SJCRH30 (cell line): ENCODE results near the gene LMAN1L. TPM values are rescaled to one million over a fixed set of nuclear protein-coding genes. Genes with fewer than 3 reads are reported as not detected.
A peak's percentile ranks its signal among the peaks of the same experiment; 100 is the strongest.

Experiments
- DNase-seq, 2 experiments: peaks; one replicate each; pipeline ENCODE4 v3.0.0-alpha.2; 2015 to 2020
- H3K27ac ChIP-seq: fragments of 250-450 bp; sonication (Bioruptor Pico); 2 replicates; pipeline ENCODE4 v1.5.1; 2020; ENCODE audit warnings: mild to moderate bottlenecking, moderate library complexity
- H3K27me3 ChIP-seq: fragments of 250-450 bp; sonication (Bioruptor Pico); 2 replicates; pipeline ENCODE4 v1.5.1; 2020; ENCODE audit warnings: mild to moderate bottlenecking, moderate library complexity
- H3K36me3 ChIP-seq: fragments of 250-450 bp; sonication (Bioruptor Pico); 2 replicates; pipeline ENCODE4 v1.5.1; 2020; ENCODE audit warnings: mild to moderate bottlenecking, moderate library complexity
- H3K4me1 ChIP-seq: fragments of 250-450 bp; sonication (Bioruptor Pico); 2 replicates; pipeline ENCODE4 v1.5.1; 2020; ENCODE audit warnings: mild to moderate bottlenecking, moderate library complexity
- H3K4me3 ChIP-seq: fragments of 250-450 bp; sonication (Bioruptor Pico); 2 replicates; pipeline ENCODE4 v1.5.1; 2020; ENCODE audit warnings: mild to moderate bottlenecking, moderate library complexity
- H3K9me3 ChIP-seq: fragments of 250-450 bp; sonication (Bioruptor Pico); replicated peaks from 2 replicates; pipeline ENCODE4 v1.5.1; 2020; ENCODE audit warnings: mild to moderate bottlenecking, moderate library complexity
- total RNA-seq: library from RNA; depleted of rRNA; stranded (reverse); fragments of >200 nt; shearing (Covaris generic); gene quantifications from 2 replicates; pipeline ENCODE4 v1.2.3, GENCODE V29; 2014; rRNA removed

The LMAN1L gene
- not detected in 2 replicates for total RNA-seq

- Histone ChIP-seq H3K4me3 (no peak within 1 kb of the TSS), H3K9me3 (no peaks in the 10 kb centered on the region), H3K27ac (no peak within 1 kb of the TSS), H3K36me3 (no peaks in the 10 kb centered on the region), H3K27me3 (0 out of 2 replicates have a peak, but pooled peaks cover 2% of the 10 kb centered on the region), H3K4me1 (0 out of 2 replicates have a peak, but pooled peaks cover 4% of the 10 kb centered on the region)
- no peak for DNase-seq
Observed at GRCh38 chr15:74812533-74812932, at the start of gene LMAN1L. Gene LMAN1L, plus strand, starts transcription at chr15:74812835. Its CDS starts 20 bp downstream, at chr15:74812855.

DNA sequence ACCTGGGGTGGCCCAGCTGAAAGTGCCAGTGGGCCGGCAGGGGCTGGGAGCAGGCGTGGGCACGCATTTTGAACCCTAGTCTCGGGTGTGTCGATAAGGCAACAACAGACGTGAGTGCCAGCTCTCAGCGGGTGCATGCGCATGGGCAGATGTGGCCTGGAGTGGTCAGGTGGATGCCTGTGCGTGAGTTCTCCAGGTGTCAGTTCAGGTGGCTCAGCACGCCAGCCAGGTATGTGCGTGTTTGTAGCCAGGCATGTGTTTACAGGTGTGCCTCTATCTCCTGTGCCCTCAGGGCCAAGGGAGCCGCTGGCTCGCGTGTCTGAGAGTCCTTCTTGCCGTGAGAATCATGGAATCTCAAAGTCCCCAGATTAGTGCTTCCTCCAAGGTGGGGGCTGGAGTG, 49.2 kb upstream of the LMAN1L start:
- peaks cover 19% of the 10 kb centered on the region for H3K27me3 ChIP-seq
- H3K36me3 ChIP-seq, result no peaks in the 10 kb centered on the region
- no peak overlapping the region for H3K4me3 ChIP-seq
- H3K9me3 ChIP-seq, result no peaks in the 10 kb centered on the region
- no peak for DNase-seq
- H3K4me1 ChIP-seq, result no peaks in the 10 kb centered on the region
- no peak overlapping the region for H3K27ac ChIP-seq

GRCh38 chr15:74767167-74768098, 45.2 kb upstream of the LMAN1L start:
- Histone ChIP-seq H3K4me1 (peaks cover 3% of the 10 kb centered on the region; the same call in 1 of the 2 replicates), H3K9me3 (no peaks in the 10 kb centered on the region), H3K36me3 (no peaks in the 10 kb centered on the region), H3K27ac (no peak overlapping the region), H3K4me3 (no peak overlapping the region), H3K27me3 (peaks cover 9% of the 10 kb centered on the region)
- no peak for DNase-seq

DNA sequence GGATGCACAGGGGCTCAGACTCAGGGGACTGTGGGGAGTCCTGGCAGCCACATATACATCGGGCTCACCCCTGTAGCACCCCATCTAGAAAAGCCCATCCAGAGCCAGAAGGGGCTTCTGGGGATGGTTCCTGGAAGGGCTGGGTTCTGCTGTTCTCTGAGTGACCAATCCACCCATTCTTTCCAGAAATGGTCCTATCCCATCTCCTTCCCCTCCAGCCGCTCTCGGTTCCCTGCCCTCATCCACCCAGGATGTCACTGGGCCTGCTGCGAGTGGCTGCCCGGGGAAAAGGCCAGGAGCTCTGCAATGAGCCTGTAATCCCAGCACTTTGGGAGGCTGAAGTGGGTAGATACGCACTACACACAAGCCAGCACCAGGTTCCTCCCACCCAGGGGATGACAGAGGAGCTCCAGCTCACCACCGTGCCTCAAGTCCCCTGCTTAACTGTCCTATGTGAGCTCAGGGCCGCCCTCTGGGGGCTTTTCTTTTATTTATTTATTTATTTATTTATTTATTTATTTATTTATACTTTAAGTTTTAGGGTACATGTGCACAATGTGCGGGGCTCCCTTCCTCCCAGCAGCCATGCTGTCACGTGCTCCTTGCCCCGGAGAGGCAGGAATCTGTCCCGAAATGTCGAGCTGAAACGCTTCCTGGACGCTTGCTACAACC, 44.4 kb upstream of the LMAN1L start:
- no peak overlapping the region for H3K27ac ChIP-seq
- peaks cover 7% of the 10 kb centered on the region for H3K27me3 ChIP-seq
- H3K36me3 ChIP-seq, result no peaks in the 10 kb centered on the region
- DNase-seq, result no peak
- H3K9me3 ChIP-seq, result no peaks in the 10 kb centered on the region
- H3K4me1 ChIP-seq, result peaks cover 3% of the 10 kb centered on the region; the same call in 1 of the 2 replicates
- H3K4me3 ChIP-seq, result no peak overlapping the region; the same call in 1 of the 2 replicates

GRCh38 chr15:74768771-74769342, 43.8 kb upstream of the LMAN1L start:
- H3K4me3 ChIP-seq, result no peak overlapping the region; the same call in 1 of the 2 replicates
- peak; percentile 65 to 76 for DNase-seq
- H3K27me3 ChIP-seq, result peaks cover under 1% of the 10 kb centered on the region; the same call in 1 of the 2 replicates
- no peaks in the 10 kb centered on the region for H3K36me3 ChIP-seq
- H3K9me3 ChIP-seq, result no peaks in the 10 kb centered on the region
- H3K4me1 ChIP-seq, result peaks cover 3% of the 10 kb centered on the region; the same call in 1 of the 2 replicates
- H3K27ac ChIP-seq, result no peak overlapping the region

GRCh38 chr15:74769463-74770025, 43.1 kb upstream of the LMAN1L start:
- no peak for DNase-seq
- no peak overlapping the region for H3K27ac ChIP-seq
- H3K4me3 ChIP-seq, result no peak overlapping the region
- no peaks in the 10 kb centered on the region for H3K27me3 ChIP-seq
- peaks cover 3% of the 10 kb centered on the region; the same call in 1 of the 2 replicates for H3K4me1 ChIP-seq
- no peaks in the 10 kb centered on the region for H3K36me3 ChIP-seq
- no peaks in the 10 kb centered on the region for H3K9me3 ChIP-seq

DNA sequence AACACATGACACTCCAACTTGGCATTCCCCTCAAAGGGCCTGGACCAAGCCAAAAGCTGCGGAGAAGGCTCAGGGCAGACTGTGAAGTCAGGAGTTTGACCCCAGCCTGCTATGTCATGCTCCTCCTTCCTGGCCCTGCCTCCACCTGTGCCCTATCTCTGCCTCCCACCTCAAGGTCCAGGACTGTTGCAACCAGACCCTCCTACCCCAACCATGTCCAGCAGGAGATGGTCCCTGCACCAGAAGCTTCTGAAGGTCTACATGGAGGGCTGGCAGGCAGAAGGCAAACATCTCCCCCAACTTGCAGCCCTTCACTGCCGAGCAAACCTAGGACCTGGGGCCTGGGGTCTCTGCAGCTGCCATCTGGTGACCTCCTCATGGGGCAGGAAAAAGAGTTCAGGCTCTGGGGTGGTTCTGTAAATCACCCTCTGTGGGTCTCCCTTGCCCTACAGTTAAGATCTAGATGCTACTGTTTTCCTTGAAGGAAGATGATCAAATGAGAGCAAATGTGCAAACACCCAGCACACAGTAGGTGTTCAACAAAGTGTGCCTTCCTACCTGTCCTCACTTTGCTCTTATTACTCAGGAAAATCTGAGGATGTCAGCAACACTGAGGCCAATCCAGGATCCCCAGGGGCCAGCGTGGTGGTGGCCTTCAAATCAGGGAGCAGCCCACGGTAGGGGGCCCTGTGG, 42.3 kb upstream of the LMAN1L start:
- no peak overlapping the region for H3K4me3 ChIP-seq
- H3K9me3 ChIP-seq, result no peaks in the 10 kb centered on the region
- H3K36me3 ChIP-seq, result no peaks in the 10 kb centered on the region
- H3K27me3 ChIP-seq, result no peaks in the 10 kb centered on the region
- no peak overlapping the region for H3K27ac ChIP-seq
- peaks cover 3% of the 10 kb centered on the region; the same call in 1 of the 2 replicates for H3K4me1 ChIP-seq
- DNase-seq, result no peak

- H3K36me3 ChIP-seq, result no peaks in the 10 kb centered on the region
- no peak overlapping the region for H3K4me3 ChIP-seq
- no peaks in the 10 kb centered on the region for H3K9me3 ChIP-seq
- H3K27ac ChIP-seq, result no peak overlapping the region
- H3K4me1 ChIP-seq, result peaks cover 22% of the 10 kb centered on the region
- no peak for DNase-seq
- no peaks in the 10 kb centered on the region for H3K27me3 ChIP-seq
Observed at GRCh38 chr15:74773329-74773728, 39.3 kb upstream of the LMAN1L start.

DNA sequence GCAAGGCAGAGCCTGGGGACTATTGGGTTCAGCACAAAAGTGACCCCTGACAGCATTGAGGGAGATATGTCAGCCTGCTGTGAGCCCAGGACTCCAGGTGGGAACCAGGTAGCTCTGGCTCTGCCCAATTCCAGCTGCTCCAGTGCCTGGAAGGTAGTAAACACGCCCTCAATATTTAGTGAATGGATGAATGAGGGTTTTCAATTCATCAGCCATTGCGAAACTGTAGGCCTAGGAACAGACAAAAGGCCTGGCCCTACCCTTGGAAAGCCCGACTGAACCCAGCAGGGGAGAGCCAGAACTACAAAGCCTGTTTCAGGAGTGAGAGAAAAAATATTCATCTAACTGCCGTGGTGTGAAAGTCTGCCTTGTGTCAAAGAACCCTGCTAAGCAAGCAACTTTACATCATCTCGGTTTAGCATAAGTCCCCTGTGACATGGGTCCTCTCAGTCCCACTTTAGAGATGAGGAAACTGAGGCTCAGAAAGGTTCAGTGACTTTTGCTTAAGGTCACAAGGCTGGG, 38.8 kb upstream of the LMAN1L start:
- no peak for DNase-seq
- no peaks in the 10 kb centered on the region for H3K9me3 ChIP-seq
- H3K36me3 ChIP-seq, result no peaks in the 10 kb centered on the region
- no peak overlapping the region for H3K4me3 ChIP-seq
- H3K4me1 ChIP-seq, result peaks cover 22% of the 10 kb centered on the region
- no peak overlapping the region for H3K27ac ChIP-seq
- no peaks in the 10 kb centered on the region for H3K27me3 ChIP-seq

GRCh38 chr15:74775132-74775562, 37.5 kb upstream of the LMAN1L start:
- DNase-seq, result no peak
- Histone ChIP-seq H3K9me3 (no peaks in the 10 kb centered on the region), H3K27me3 (no peaks in the 10 kb centered on the region), H3K4me1 (peaks cover 27% of the 10 kb centered on the region), H3K27ac (no peak overlapping the region), H3K4me3 (no peak overlapping the region), H3K36me3 (no peaks in the 10 kb centered on the region)

DNA sequence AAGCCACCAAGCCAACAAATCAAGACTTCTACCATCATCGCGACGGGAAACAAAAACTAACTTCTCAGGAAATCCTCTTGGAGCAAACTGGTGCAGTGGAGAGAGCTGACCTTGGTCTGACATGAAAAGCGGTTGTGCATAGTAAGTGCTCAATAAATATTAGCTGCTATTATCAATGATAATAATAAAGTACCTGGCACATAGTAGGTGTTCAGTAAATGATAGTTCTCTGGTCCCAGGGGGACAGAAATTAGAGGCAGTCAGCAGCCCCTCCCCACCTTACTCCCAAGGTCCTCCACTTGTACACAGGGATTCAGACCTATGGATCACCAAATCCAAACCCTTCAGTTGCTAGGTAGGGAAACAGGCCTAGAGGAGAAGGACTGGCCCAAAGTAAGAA, 36.7 kb upstream of the LMAN1L start:
- Histone ChIP-seq H3K27ac (no peak overlapping the region), H3K36me3 (no peaks in the 10 kb centered on the region), H3K27me3 (no peaks in the 10 kb centered on the region), H3K4me1 (peaks cover 34% of the 10 kb centered on the region), H3K4me3 (no peak overlapping the region), H3K9me3 (no peaks in the 10 kb centered on the region)
- no peak for DNase-seq

DNA sequence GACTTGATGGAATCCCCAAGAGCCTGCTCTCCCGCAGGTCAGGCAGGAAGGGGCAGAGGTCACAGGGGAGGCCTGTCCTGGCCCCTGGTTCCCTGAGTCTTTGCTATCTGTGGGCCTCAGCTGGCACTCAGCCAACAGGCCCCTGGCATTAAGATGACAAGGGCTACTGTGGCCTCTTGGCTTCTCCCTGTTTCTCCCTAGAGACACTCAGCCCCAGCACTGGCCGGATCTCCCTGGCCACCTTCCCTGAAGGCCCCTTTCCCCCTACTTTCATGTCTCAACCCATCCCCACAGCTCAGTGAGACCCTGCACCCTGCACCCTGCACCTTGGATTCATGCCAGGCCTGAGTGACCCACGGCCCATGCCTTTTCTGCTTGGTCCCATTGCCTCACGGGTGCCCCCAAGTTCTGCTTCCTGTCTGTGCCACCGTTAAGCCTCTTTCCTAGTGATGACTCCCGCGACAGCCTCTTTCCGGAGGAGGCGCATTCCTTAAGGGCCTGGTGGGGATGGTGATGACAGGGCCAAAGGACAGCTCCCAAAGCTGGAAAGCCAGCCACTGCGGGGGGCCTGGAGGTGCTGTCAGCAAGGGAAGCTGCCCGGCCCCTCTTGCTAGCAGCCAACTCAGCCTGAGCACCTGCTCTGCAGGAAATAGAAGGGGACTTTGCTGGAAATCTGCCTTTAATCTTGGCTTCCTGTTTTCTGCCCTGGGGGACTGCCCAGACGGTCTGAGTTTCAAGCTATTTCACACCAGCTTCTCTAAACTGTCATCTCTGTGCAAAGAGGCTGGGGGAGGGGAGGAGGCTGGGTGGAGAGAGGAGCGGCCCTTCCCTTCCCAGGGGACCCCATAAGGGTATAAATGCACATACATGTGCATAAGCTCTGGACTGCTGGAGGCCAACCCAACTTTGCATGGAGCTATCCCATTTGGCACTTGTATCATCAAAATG, 35.5 kb upstream of the LMAN1L start:
- no peaks in the 10 kb centered on the region for H3K36me3 ChIP-seq
- peak; percentile 79 to 87 for DNase-seq
- H3K9me3 ChIP-seq, result no peaks in the 10 kb centered on the region
- peaks cover 39% of the 10 kb centered on the region for H3K4me1 ChIP-seq
- H3K4me3 ChIP-seq, result no peak overlapping the region
- H3K27me3 ChIP-seq, result no peaks in the 10 kb centered on the region
- no peak overlapping the region for H3K27ac ChIP-seq
